ENCODE measurements around the gene ZDHHC3.

The ZDHHC3 gene

GRCh38 chr3:44926921-44927320, 49.1 kb downstream of the ZDHHC3 start:
- no peak for DNase-seq (ENCODE audit: low spot score)

GRCh38 chr3:44926172-44926571, 49.8 kb downstream of the ZDHHC3 start:
- DNase-seq (ENCODE audit: low spot score): no peak

- DNase-seq (ENCODE audit: low spot score): no peak
These were observed 51.4 kb downstream of the ZDHHC3 start for GRCh38 chr3:44924457-44925084.

- peak; percentile 91 for DNase-seq (ENCODE audit: low spot score)
These were observed 52.1 kb downstream of the ZDHHC3 start for GRCh38 chr3:44923632-44924456.

- no peak for DNase-seq (ENCODE audit: low spot score)
These were observed 55.9 kb downstream of the ZDHHC3 start for GRCh38 chr3:44920081-44920480.

- no peak for DNase-seq (ENCODE audit: low spot score)
These were observed 57.4 kb downstream of the ZDHHC3 start for GRCh38 chr3:44918581-44918980.

- DNase-seq (ENCODE audit: low spot score): no peak
These were observed 57.9 kb downstream of the ZDHHC3 start for GRCh38 chr3:44918087-44918486.

GRCh38 chr3:44915702-44916438, 60.1 kb downstream of the ZDHHC3 start:
- no peak for DNase-seq (ENCODE audit: low spot score)

- DNase-seq (ENCODE audit: low spot score): no peak
These were observed 61.0 kb downstream of the ZDHHC3 start for GRCh38 chr3:44914936-44915335.

- peak; percentile 65 for DNase-seq (ENCODE audit: low spot score)
These were observed 62.0 kb downstream of the ZDHHC3 start for GRCh38 chr3:44913868-44914468.

- DNase-seq (ENCODE audit: low spot score): no peak
These were observed 65.3 kb downstream of the ZDHHC3 start for GRCh38 chr3:44910693-44911092.

- no peak for DNase-seq (ENCODE audit: low spot score)
These were observed 66.9 kb downstream of the ZDHHC3 start for GRCh38 chr3:44909063-44909462.

GRCh38 chr3:44907612-44908011, 68.4 kb downstream of the ZDHHC3 start:
- DNase-seq (ENCODE audit: low spot score): no peak

- no peak for DNase-seq (ENCODE audit: low spot score)
These were observed 69.0 kb downstream of the ZDHHC3 start for GRCh38 chr3:44906997-44907396.

- DNase-seq (ENCODE audit: low spot score): no peak
These were observed 70.4 kb downstream of the ZDHHC3 start for GRCh38 chr3:44905446-44906157.

- DNase-seq (ENCODE audit: low spot score): no peak
These were observed 72.2 kb downstream of the ZDHHC3 start for GRCh38 chr3:44903751-44904150.

GRCh38 chr3:44903314-44903713, 72.7 kb downstream of the ZDHHC3 start:
- DNase-seq (ENCODE audit: low spot score): no peak

GRCh38 chr3:44902628-44903027, 73.3 kb downstream of the ZDHHC3 start:
- DNase-seq (ENCODE audit: low spot score): no peak

GRCh38 chr3:44899683-44900367, 76.1 kb downstream of the ZDHHC3 start:
- no peak for DNase-seq (ENCODE audit: low spot score)

GRCh38 chr3:44896440-44896839, 79.5 kb downstream of the ZDHHC3 start:
- DNase-seq (ENCODE audit: low spot score): no peak

GRCh38 chr3:44894485-44894884, 81.5 kb downstream of the ZDHHC3 start:
- DNase-seq (ENCODE audit: low spot score): no peak

Data from cerebellar cortex (tissue), 1 donor.